ENCODE data around the gene CNTN1.

GRCh38 chr12:40989785-40990184 is 297.5 kb downstream of the CNTN1 start:
- no peak for TF ChIP-seq CTCF (IDR thresholded peaks at IDR 0.05)
- no peak for TF ChIP-seq POLR2A (IDR thresholded peaks at IDR 0.05)

Measured in lower leg skin (tissue), 3 donors.